Osteoblast (primary cell): ENCODE results near the gene DBET. TPM values are rescaled to one million over a fixed set of nuclear protein-coding genes. Genes with fewer than 3 reads are reported as not detected.
A peak's percentile ranks its signal among the peaks of the same experiment; 100 is the strongest.
"Not testable (repeated sequence)": the region's sequence is repeated elsewhere in the genome, so short reads cannot be mapped to it uniquely, and the experiment has no call there.

Source experiments
- DNase-seq: peaks from one replicate; pipeline ENCODE4 v3.0.0; 2011; ENCODE audit warnings: low spot score, mixed read lengths; ENCODE audit not compliant: insufficient read length; ENCODE audit errors: missing footprints
- H2AFZ ChIP-seq: 2 replicates; pipeline ENCODE4 v1.6.0; 2011; ENCODE audit warnings: mild to moderate bottlenecking, low read length
- H3K27ac ChIP-seq: 2 replicates; pipeline ENCODE4 v1.5.1; 2011; ENCODE audit warnings: mild to moderate bottlenecking, low read depth, low read length, moderate library complexity
- H3K27me3 ChIP-seq: 2 replicates; pipeline ENCODE4 v1.6.0; 2012; ENCODE audit warnings: mild to moderate bottlenecking, control low read depth, inconsistent platforms, low read length, moderate library complexity; ENCODE audit not compliant: insufficient read depth
- H3K36me3 ChIP-seq: 2 replicates; pipeline ENCODE4 v1.5.1; 2011; ENCODE audit warnings: mild to moderate bottlenecking, low read length, control low read depth, moderate library complexity; ENCODE audit not compliant: insufficient read depth
- H3K4me1 ChIP-seq: 2 replicates; pipeline ENCODE4 v1.5.1; 2011; ENCODE audit warnings: mild to moderate bottlenecking, low read length, control low read depth, moderate library complexity; ENCODE audit not compliant: insufficient read depth
- H3K4me2 ChIP-seq: 2 replicates; pipeline ENCODE4 v1.6.0; 2011; ENCODE audit warnings: mild to moderate bottlenecking, low read length; ENCODE audit not compliant: insufficient read depth
- H3K4me3 ChIP-seq: fragments of 200-600 bp; sonication (generic); 3 replicates; pipeline ENCODE4 v1.5.1; 2012; ENCODE audit warnings: mild to moderate bottlenecking, low read length, inconsistent platforms; ENCODE audit not compliant: insufficient read depth
- H3K79me2 ChIP-seq: 2 replicates; pipeline ENCODE4 v1.6.0; 2012; ENCODE audit warnings: mild to moderate bottlenecking, low read length, control low read depth, inconsistent platforms; ENCODE audit not compliant: insufficient read depth
- H3K9me3 ChIP-seq: 2 replicates; pipeline ENCODE4 v1.5.1; 2011; ENCODE audit warnings: low read depth, low read length, control low read depth
- H4K20me1 ChIP-seq: 2 replicates; pipeline ENCODE4 v1.6.0; 2012; ENCODE audit warnings: mild to moderate bottlenecking, low read length, control low read depth; ENCODE audit not compliant: insufficient read depth
- CTCF ChIP-seq: IDR thresholded peaks from 2 replicates; pipeline ENCODE4 v1.5.1; 2011; ENCODE audit warnings: mild to moderate bottlenecking, low read depth, low read length, moderate library complexity; ENCODE audit errors: extremely low read depth
- total RNA-seq: library from RNA; depleted of rRNA; stranded (reverse); fragments of >200 nt; gene quantifications from 2 replicates; pipeline ENCODE4 v1.2.3, GENCODE V29; 2012

The DBET gene
- total RNA-seq, 1 donor = not detected

- H2AFZ ChIP-seq = no peak overlapping the region
- no peak overlapping the region for H3K4me3 ChIP-seq
- H3K9me3 ChIP-seq = no peaks in the 10 kb centered on the region
- no peaks in the 10 kb centered on the region for H3K79me2 ChIP-seq
- no peaks in the 10 kb centered on the region for H3K4me1 ChIP-seq
- H3K4me2 ChIP-seq = no peak overlapping the region
- peak; percentile 66 for DNase-seq
- no peaks in the 10 kb centered on the region for H3K36me3 ChIP-seq
- H3K27ac ChIP-seq = no peak overlapping the region
- TF ChIP-seq CTCF = no peak
- H4K20me1 ChIP-seq = no peaks in the 10 kb centered on the region
- H3K27me3 ChIP-seq = peaks cover 70% of the 10 kb centered on the region
These were observed 46.7 kb upstream of the DBET start for GRCh38 chr4:190017357-190018200.

GRCh38 chr4:190018201-190018920 lies 45.9 kb upstream of the DBET start:
- H3K4me3 ChIP-seq = no peak overlapping the region
- no peak overlapping the region for H3K4me2 ChIP-seq
- H3K79me2 ChIP-seq = no peaks in the 10 kb centered on the region
- no peak for TF ChIP-seq CTCF
- no peaks in the 10 kb centered on the region for H3K36me3 ChIP-seq
- H3K4me1 ChIP-seq = no peaks in the 10 kb centered on the region
- H4K20me1 ChIP-seq = no peaks in the 10 kb centered on the region
- no peak overlapping the region for H3K27ac ChIP-seq
- no peaks in the 10 kb centered on the region for H3K9me3 ChIP-seq
- DNase-seq = peak; percentile 58
- no peak overlapping the region for H2AFZ ChIP-seq
- peaks cover 74% of the 10 kb centered on the region for H3K27me3 ChIP-seq

- Histone ChIP-seq H3K4me3 (no peak overlapping the region), H3K79me2 (no peaks in the 10 kb centered on the region), H3K9me3 (no peaks in the 10 kb centered on the region), H2AFZ (no peak overlapping the region), H3K4me2 (no peak overlapping the region), H3K27ac (no peak overlapping the region), H3K36me3 (no peaks in the 10 kb centered on the region), H3K4me1 (no peaks in the 10 kb centered on the region), H4K20me1 (no peaks in the 10 kb centered on the region), H3K27me3 (peaks cover 71% of the 10 kb centered on the region)
- TF ChIP-seq CTCF = no peak
- DNase-seq = peak; percentile 72
These were observed 45.1 kb upstream of the DBET start for GRCh38 chr4:190019023-190019858.

- not testable (repeated sequence) for H3K27ac ChIP-seq, H2AFZ ChIP-seq
- DNase-seq = peak; percentile 66
These were observed 44.3 kb upstream of the DBET start for GRCh38 chr4:190019859-190020463.

More at GRCh38 chr4:190019859-190020463, 44.3 kb upstream of the DBET start:
- not testable (repeated sequence) for H3K9me3 ChIP-seq, H3K4me3 ChIP-seq, H3K4me1 ChIP-seq, H3K36me3 ChIP-seq, H3K4me2 ChIP-seq, H3K79me2 ChIP-seq, H4K20me1 ChIP-seq
- H3K27me3 ChIP-seq = peaks cover 64% of the 10 kb centered on the region
